BE2C (cell line): ENCODE results near the gene CLIC3.

Experiments
- DNase-seq: peaks from one replicate; pipeline ENCODE4 v3.0.0-alpha.2; 2020
- H3K27me3 ChIP-seq: fragments of 250-450 bp; sonication (Bioruptor Pico); 2 replicates; pipeline ENCODE4 v1.5.1; 2020; ENCODE audit warnings: mild to moderate bottlenecking
- H3K36me3 ChIP-seq: fragments of 250-450 bp; sonication (Bioruptor Pico); 2 replicates; pipeline ENCODE4 v1.5.1; 2020; ENCODE audit warnings: mild to moderate bottlenecking
- H3K4me1 ChIP-seq: fragments of 250-450 bp; sonication (Bioruptor Pico); 2 replicates; pipeline ENCODE4 v1.5.1; 2020
- H3K4me3 ChIP-seq: 2 replicates; pipeline ENCODE4 v1.5.1; 2011; ENCODE audit warnings: low read depth, low read length
- H3K9me3 ChIP-seq: fragments of 250-450 bp; sonication (Bioruptor Pico); 2 replicates; pipeline ENCODE4 v1.5.1; 2020
- CTCF ChIP-seq: IDR thresholded peaks from 2 replicates; pipeline ENCODE4 v1.5.1; 2012; ENCODE audit warnings: mild to moderate bottlenecking, low read depth, low read length

Gene CLIC3

GRCh38 chr9:137027369-137028262, 31.2 kb upstream of the CLIC3 start, which contains the start of gene ABCA2:
Gene ABCA2 (minus strand): TSS chr9:137028237. CDS start chr9:137028140, 97 bp downstream.
- Histone ChIP-seq H3K27me3 (no peaks in the 10 kb centered on the region), H3K9me3 (no peaks in the 10 kb centered on the region), H3K4me1 (peaks cover 24% of the 10 kb centered on the region), H3K36me3 (no peaks in the 10 kb centered on the region), H3K4me3 (peak within 1 kb of the TSS; percentile 61)
- DNase-seq: peak; percentile 51
- TF ChIP-seq CTCF: no peak

GRCh38 chr9:137026828-137027227, 30.5 kb upstream of the CLIC3 start:
- H3K36me3 ChIP-seq: peaks cover 5% of the 10 kb centered on the region

GRCh38 chr9:137026384-137026783, 30.0 kb upstream of the CLIC3 start:
- TF ChIP-seq CTCF: no peak
- Histone ChIP-seq H3K9me3 (no peaks in the 10 kb centered on the region), H3K36me3 (peaks cover 5% of the 10 kb centered on the region), H3K4me1 (peaks cover 27% of the 10 kb centered on the region), H3K4me3 (no peak overlapping the region; the same call in 1 of the 2 replicates), H3K27me3 (no peaks in the 10 kb centered on the region)
- DNase-seq: no peak

More at GRCh38 chr9:137026828-137027227, 30.5 kb upstream of the CLIC3 start:
- TF ChIP-seq CTCF: no peak
- H3K4me3 ChIP-seq: peak overlapping the region; percentile 49
- H3K27me3 ChIP-seq: no peaks in the 10 kb centered on the region
- DNase-seq: peak; percentile 63
- no peaks in the 10 kb centered on the region for H3K9me3 ChIP-seq
- H3K4me1 ChIP-seq: peaks cover 27% of the 10 kb centered on the region

- peak; percentile 92 for DNase-seq
- peaks cover 27% of the 10 kb centered on the region for H3K4me1 ChIP-seq
- H3K36me3 ChIP-seq: peaks cover 5% of the 10 kb centered on the region
- no peaks in the 10 kb centered on the region for H3K27me3 ChIP-seq
- no peaks in the 10 kb centered on the region for H3K9me3 ChIP-seq
- TF ChIP-seq CTCF: peak; percentile 10
- H3K4me3 ChIP-seq: peak overlapping the region; percentile 28; the same call in 1 of the 2 replicates
Measured at GRCh38 chr9:137025517-137025966, 29.2 kb upstream of the CLIC3 start.

GRCh38 chr9:137023583-137023991, 27.2 kb upstream of the CLIC3 start:
- H3K4me1 ChIP-seq: peaks cover 27% of the 10 kb centered on the region
- H3K9me3 ChIP-seq: no peaks in the 10 kb centered on the region
- peaks cover 5% of the 10 kb centered on the region for H3K36me3 ChIP-seq
- H3K4me3 ChIP-seq: no peak overlapping the region
- no peak for TF ChIP-seq CTCF
- no peaks in the 10 kb centered on the region for H3K27me3 ChIP-seq
- no peak for DNase-seq

GRCh38 chr9:137023157-137023556, 26.8 kb upstream of the CLIC3 start:
- Histone ChIP-seq H3K4me3 (no peak overlapping the region), H3K36me3 (peaks cover 5% of the 10 kb centered on the region), H3K9me3 (no peaks in the 10 kb centered on the region), H3K27me3 (no peaks in the 10 kb centered on the region), H3K4me1 (peaks cover 27% of the 10 kb centered on the region)
- no peak for DNase-seq
- TF ChIP-seq CTCF: no peak
